NCI-H2227 (cell line): ENCODE data around the gene MTFR2.
A peak's percentile ranks its signal among the peaks of the same experiment; 100 is the strongest.
"Not testable (repeated sequence)": the region's sequence is repeated elsewhere in the genome, so short reads cannot be mapped to it uniquely, and the experiment has no call there.

Experiments used
- DNase-seq: peaks from one replicate; lab custom pipeline; 2025; ENCODE audit not compliant: unreplicated experiment; lab: John Stamatoyannopoulos, UW

Gene MTFR2

DNA sequence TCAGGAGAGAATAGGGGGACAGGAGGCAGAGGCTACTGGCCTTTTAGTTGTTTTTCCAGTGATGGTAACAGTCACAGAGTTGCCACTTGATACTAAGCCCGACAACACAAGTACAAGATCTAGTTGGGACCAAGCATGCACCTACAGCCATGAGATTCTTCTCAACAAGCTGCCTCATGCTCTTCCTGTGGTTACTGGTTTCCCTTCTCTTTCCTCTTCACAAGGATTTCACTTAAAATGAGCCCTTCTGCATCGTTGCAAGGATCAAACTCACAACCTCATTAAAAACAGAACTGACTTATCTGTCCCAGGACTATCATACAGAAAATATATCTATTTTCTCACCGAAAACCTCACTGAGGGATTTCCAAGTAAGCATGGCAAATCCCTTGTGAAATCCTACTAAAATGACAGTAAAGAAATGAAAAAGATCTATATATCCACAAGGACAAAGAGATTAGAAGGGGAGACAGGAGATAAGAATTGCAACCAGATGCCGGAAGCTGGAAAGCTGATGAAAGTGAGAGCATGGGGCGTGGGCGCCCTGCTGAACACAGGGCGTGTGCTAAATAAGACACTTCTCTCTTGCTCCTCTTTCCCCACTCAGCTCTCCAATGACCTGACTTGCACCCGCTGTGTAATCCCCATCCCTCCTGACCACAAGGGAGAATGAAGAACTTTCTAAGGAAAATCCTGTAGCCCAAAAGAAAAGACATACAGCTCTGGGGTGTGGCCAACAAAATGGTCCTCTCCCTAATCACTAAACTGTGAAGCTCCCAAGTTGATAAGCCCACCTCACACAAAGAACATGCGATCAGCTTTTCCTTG is 13.4 kb downstream of the MTFR2 start:
- DNase-seq, result no peak

- DNase-seq, result no peak
These were observed 14.9 kb downstream of the MTFR2 start for GRCh38 chr6:136235233-136235564.

DNA sequence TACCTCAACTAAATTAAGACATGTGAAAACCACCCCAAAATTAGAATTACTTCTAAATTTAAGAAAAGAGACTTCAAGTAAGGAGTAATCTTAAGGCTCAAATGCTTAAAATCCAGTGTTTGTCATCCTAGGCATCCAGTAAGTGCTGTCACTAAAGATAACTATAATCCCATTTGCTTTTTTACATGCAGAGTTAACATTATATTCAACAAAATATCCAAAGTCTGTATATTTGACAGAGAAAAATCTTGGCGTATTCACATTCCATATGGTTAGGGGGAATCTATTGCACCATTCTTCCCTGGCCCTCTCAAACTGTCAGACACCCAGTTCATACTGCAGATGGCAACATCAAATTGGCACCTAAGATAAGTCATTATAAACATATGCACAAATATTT is 17.4 kb downstream of the MTFR2 start:
- DNase-seq, result no peak

GRCh38 chr6:136230219-136230853 is 19.8 kb downstream of the MTFR2 start:
- no peak for DNase-seq

DNA sequence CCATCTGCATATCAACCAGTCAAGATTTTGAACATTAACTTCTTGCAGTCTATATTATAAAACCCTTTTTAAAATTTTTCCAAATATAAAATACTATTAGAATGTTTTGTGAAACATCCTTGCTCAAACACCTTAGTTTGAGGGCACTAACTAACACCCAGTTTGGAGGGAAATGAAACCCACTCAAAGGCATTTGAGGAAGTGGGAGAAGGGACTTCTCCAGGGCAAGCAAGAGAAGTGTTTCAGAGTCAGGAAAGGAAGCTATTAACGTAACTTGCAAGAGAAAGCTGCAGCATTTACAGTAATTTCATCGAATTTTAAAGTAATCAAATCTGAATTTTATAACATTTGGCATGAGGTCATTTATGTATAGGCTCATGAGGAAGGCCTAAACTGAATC is 21.3 kb downstream of the MTFR2 start:
- no peak for DNase-seq

DNA sequence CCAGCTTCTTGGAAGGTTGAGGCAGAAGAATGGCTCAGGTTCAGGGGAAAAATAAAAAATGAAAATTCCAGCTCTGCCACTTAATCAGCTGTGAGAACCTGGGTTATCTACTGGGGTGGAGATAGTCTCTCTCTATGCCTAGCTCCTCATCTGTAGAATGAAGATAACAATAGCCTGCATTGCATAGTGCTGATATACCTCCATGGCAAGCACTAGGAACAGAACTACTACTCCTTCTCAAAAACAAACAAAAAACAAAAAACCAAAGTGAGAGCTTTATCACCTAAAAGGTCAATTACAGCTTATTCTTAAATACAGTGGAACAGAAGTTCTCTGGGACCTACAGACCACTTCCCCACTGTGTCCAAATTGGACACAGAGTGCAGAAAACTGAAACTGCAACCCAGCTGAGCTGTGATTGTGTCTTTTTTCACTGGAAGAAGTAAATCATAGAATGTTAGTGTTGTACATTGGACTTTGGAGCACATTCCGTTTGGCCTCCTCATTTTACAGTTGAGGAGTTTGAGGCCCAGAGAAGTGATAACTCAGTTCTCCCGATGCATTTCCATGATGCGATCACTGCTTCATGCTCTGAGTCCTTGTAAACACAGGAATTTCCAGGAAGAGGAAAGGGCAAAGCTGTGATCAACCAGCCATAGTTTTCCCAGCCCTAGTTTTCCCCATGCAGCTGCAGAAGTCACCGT is 23.3 kb downstream of the MTFR2 start:
- no peak for DNase-seq

DNA sequence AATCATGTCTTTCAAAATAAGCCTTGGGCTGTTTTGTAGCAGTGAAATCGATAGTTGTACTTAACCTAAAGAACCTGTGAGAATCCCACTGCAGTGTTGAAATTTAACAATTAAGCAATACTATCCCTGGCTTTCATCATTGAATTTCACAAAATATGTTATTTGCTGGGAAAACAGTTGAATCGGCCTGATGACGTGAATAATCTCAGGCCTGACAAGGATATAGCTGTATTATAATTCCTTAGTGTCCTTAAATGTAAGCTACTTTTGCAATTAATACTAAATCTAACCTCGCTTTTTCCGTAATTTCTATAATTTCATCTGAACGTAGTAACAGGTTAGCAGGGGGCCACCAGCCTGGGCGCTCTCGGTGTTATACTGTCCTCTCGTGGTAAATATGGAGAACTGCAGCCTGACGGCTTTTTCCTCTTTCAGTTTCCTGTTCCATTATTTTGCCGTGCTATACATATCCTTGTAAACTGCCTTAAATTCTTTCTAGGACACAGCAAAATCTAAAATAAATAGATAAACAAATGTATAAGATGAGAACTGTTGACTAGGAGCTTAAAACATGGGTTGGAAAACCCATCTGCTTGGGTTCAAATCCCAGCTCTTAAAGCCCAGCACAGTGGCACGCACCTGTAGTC is 24.0 kb downstream of the MTFR2 start:
- DNase-seq, result peak; percentile 57

GRCh38 chr6:136225496-136225895 is 24.6 kb downstream of the MTFR2 start:
- DNase-seq, result no peak

GRCh38 chr6:136224974-136225373 is 25.1 kb downstream of the MTFR2 start:
- not testable (repeated sequence) for DNase-seq

DNA sequence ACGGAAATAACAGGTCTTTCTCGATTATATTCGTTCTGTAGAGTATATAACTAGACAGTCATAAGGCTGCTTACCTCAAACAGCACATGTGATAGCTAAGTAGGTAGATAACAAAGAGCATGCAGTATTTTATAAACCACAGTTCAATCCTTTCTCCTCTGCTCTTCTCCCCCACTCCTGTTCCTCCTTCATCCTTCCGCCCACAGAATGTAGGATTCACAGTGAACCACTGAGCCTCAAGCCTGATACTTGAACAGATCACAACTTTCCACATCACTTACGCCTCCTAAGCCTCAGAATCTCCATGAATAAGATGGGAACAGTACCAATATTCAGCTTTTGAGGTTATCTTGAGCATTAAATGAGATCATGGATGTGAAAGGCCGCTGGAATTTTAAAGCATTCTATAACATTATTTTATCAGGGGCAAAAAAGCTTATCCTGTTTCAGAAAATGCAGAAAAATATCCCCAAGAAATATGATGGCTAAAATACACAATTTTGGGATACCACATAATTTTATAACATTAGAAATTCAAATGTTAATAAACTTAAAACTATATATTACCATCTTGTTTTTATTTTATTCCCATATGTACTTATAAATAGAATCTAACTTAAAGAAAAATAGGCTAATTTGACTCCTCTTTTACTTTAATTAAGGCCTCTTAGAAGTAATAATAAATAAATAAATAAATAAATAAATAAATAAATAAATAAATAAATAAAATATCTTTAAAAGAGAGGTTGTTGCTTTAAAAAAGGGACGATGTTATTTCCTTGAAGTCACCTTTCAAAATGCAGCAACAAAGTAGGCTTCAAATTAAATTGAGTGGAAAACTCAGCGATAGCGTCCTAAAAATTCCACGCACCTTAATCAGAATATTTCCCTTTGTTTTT is 33.4 kb downstream of the MTFR2 start:
- no peak for DNase-seq

DNA sequence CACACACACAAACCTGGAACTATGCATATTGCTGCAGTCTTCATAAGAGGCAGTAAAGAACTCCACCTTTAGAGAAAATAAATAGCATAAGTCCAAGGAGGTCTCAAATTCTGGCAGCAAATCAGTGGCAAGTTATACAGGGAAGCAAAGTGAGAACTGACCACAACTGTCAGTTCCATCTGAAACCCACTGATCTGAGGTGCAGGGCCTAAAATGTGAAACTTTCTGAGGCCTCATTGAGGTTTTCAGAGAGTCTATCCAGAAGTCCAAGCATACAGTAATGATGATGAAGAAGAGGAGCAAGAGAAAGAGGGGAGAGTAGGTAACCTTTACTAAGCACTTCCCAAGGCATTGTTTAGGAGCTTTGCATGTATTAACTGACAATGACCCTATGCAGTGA is 36.3 kb downstream of the MTFR2 start:
- DNase-seq, result no peak

GRCh38 chr6:136213012-136213539 is 37.0 kb downstream of the MTFR2 start:
- no peak for DNase-seq

DNA sequence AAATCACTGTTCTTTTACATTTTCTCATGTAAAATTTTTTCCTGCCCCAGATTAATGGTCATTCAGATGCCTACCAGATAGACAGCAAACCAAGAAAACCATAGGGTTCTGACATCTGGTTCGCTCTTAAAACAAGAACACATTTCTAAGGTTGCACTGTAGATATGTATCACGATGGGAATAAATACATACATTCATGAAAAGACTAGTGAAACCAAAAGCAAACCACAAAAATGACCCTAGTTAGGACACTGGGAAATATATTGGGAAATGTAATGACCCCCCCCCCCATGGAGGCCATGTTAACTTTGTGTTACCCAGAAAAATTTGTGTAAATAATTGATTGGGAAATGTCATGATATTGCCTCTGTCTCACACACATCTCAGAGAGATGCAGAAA is 37.5 kb downstream of the MTFR2 start:
- no peak for DNase-seq

GRCh38 chr6:136210398-136211165 is 39.5 kb downstream of the MTFR2 start:
- no peak for DNase-seq

GRCh38 chr6:136209496-136209895 is 40.6 kb downstream of the MTFR2 start:
- no peak for DNase-seq

GRCh38 chr6:136208783-136209182 is 41.3 kb downstream of the MTFR2 start:
- DNase-seq, result no peak

DNA sequence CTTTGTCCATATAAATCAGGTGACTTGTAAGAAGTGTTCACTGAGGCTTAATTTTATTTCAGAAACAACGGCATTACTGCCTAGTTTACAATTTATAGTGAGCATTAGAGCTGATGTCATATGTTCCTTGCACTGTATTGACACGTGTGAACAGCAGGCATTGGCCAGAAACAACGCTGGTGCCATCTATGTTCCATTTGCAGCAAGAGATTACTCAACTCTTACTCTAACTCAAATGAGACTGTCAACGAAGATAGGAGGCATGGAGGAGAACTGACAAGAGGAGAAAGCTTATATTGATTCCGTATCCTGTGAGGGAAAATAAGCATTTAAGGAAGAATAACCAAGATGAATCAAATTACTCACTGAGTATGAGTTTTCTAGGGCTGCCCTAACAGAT is 48.4 kb downstream of the MTFR2 start:
- no peak for DNase-seq

- no peak for DNase-seq
These were observed 57.2 kb downstream of the MTFR2 start for GRCh38 chr6:136192902-136193301.

DNA sequence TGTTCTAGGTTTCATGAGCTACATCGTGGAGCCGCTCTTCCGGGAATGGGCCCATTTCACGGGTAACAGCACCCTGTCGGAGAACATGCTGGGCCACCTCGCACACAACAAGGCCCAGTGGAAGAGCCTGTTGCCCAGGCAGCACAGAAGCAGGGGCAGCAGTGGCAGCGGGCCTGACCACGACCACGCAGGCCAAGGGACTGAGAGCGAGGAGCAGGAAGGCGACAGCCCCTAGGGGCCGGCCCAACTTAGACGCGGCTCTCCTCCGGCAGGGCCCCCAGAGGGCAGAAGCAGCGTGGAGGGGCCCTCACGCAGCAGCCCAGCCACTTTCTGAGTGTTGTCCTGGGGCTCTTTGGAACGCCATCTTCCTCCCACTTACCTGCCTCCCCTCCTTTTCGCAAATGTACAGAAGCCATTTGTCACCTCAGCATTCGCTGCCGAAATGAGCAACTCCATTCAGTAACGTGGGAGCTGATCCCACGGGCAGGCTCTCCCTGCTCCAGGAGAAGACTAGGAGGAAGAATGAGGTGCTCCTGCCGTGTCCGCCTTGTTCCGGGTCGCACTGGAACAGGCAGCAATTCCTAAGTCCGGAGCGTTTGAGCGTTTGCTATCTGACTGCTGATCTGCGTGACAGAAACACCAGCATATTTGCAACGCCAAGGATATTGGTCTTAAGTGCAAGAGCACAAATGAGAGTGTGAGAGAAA is 58.4 kb downstream of the MTFR2 start:
- DNase-seq, result no peak
